Heart left ventricle (tissue), 16 donors: ENCODE data around the gene ANKRD33. TPM values are rescaled to one million over a fixed set of nuclear protein-coding genes. Genes with fewer than 3 reads are reported as not detected.

Source experiments
- ATAC-seq, 4 donors: fragments of 200-7000 bp; cut with Tn5 transposase; one replicate each; pipeline ENCODE4 v1.9.1; 2020 to 2022; ENCODE audit warnings: moderate library complexity in 4 of 4, mild to moderate bottlenecking in 3 of 4, moderate number of reproducible peaks in 1 of 4
- DNase-seq, 5 donors: peaks; one replicate each; pipeline ENCODE4 v3.0.0-alpha.2; 2020
- H3K27ac ChIP-seq, 12 donors: fragments of 200-600 bp; sonication (generic) in 4 of 12; one replicate each; pipeline versions ENCODE4 v1.5.0 to v1.8.0; 2016 to 2022; ENCODE audit warnings: mild to moderate bottlenecking in 2 of 12
- H3K27me3 ChIP-seq, 9 donors: fragments of 200-600 bp; sonication (generic) in 2 of 9; one replicate each; pipeline versions ENCODE4 v1.5.1 to v1.8.0; 2016 to 2022; ENCODE audit warnings: mild to moderate bottlenecking in 3 of 9
- H3K36me3 ChIP-seq, 9 donors: fragments of 200-600 bp; sonication (generic) in 2 of 9; one replicate each; pipeline versions ENCODE4 v1.5.0 to v1.8.0; 2018 to 2022; ENCODE audit warnings: mild to moderate bottlenecking in 2 of 9
- H3K4me1 ChIP-seq, 12 donors: fragments of 200-600 bp; sonication (generic) in 4 of 12; one replicate each; pipeline versions ENCODE4 v1.5.0 to v1.8.0; 2016 to 2022; ENCODE audit warnings: mild to moderate bottlenecking in 3 of 12
- H3K4me3 ChIP-seq, 12 donors: fragments of 200-600 bp; sonication (generic) in 4 of 12; one replicate each; pipeline versions ENCODE4 v1.5.0 to v1.8.0; 2017 to 2022; ENCODE audit warnings: mild to moderate bottlenecking in 9 of 12, moderate library complexity in 4 of 12
- H3K9me3 ChIP-seq, 12 donors: fragments of 200-600 bp; sonication (generic) in 4 of 12; one replicate each; pipeline versions ENCODE4 v1.5.0 to v1.8.0; 2016 to 2022; ENCODE audit warnings: mild to moderate bottlenecking in 1 of 12
- POLR2A ChIP-seq, 2 donors: fragments of 450-650 bp; IDR thresholded peaks; one replicate each; pipeline ENCODE4 v1.6.1; 2017; ENCODE audit warnings: antibody characterized with exemption in 2 of 2, mild to moderate bottlenecking in 2 of 2, moderate library complexity in 2 of 2
- WGBS, 4 donors: extraction: QIAGEN DNeasy Blood & Tissue Kit in 2 of 4; methylation state at CpG; one replicate each; pipeline versions ENCODE4 v1.1.5 to v1.1.7; 2013 to 2018; 5-methylcytosine and 5-hydroxymethylcytosine counted together
- intact Hi-C, 10 donors: fragments of 100-400 bp; cut with DNase I; formaldehyde crosslinking; loops; one replicate each; pipeline versions ENCODE4 v1.11.1 to v1.14.2; 2022
- polyA plus RNA-seq, 2 donors: library from polyadenylated mRNA; stranded (reverse); fragments of 200-250 nt; gene quantifications; one replicate each; pipeline ENCODE4 v1.2.3, GENCODE V29; 2013
- total RNA-seq, 9 donors: library from RNA; depleted of rRNA in 2 of 9; stranded (reverse); fragments of >200 nt in 2 of 9; fragmentation: NEBNext Ultra II Directional in 3 of 9; extraction: Animal tissue kit (Norgen Biotek cat#: 25700) in 3 of 9; gene quantifications; one replicate each; pipeline versions ENCODE4 v1.1.0 to v1.2.4, GENCODE V29; 2016 to 2023
- TF ChIP-seq, protein P1 (sequence below), 12 donors: fragments of 200-600 bp; sonication (generic) in 4 of 12; IDR thresholded peaks; one replicate each; pipeline versions ENCODE4 v1.5.0 to v1.8.0; 2018 to 2022; ENCODE audit warnings: antibody characterized with exemption in 12 of 12, mild to moderate bottlenecking in 5 of 12
- donor health status: ischemic (EF 13 %, LVEDD 7.1; RV severe dilation, severe dysfunction).
- donor health status: healthy with polysubstance abuse.
- donor health status: DM: no; HTN: yes; CAD: no.
- donor health status: DM: no; HTN: no; CAD: no.
- donor health status: ischemic (EF 25% LVEDD 6.9; RV normal size, moderate dysfunction).
- donor health status: ischemic (EF 25% LVEDD 5.7; RV mildly dilated, moderate dysfunction).
- donor health status: healthy.
- donor health status: DM: yes; HTN: yes; CAD: no.
- donor health status: ischemic (EF 35%, LVEDD 5.7; RV mildly dilated, moderate dysfunction).
- donor health status: nonischemic (EF 11% LVEDD 7.7; RV severe dilation, severe dysfunction).
- donor health status: DM: yes; HTN: yes; CAD: no.
- donor health status: PGD.
- donor health status: ischemic (EF 29% LVEDD 5.4; RV normal size, mild dysfunction).
- donor health status: nonischemic (EF 23%, LVEDD 6.1; RV moderate dilation, normal function).

Gene ANKRD33
- total and polyA plus RNA-seq, 11 donors, result not detected

DNA sequence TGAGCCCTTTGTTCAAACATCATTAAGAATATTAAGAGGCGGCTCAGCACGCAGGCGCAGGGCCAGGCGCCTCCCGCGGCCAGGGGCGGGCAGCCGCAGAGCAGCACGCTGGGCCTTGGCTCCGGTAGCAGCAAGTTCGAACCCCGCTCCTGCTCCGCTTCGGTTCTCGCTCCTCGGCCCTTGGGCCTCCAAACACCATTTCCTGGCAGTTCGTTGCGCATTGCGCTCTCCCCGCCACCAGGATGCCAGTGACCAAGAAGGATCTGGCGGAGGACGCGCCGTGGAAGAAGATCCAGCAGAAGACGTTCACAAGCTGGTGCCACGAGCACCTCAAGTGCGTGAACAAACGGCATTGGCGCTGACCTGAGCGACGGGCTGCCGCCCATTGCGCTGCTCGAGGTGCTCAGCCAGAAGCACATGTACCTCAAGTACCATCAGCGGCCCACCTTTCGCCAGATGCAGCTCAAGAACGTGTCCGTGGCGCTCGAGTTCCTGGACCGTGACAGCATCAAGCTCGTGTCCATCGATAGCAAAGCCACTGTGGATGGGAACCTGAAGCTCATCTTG lies 12.5 kb downstream of the ANKRD33 start:
- intact Hi-C loops, result loop anchor here in 1 of 10 donors (10.0 kb wide), 1 partner anchor 184 kb away; no protein-coding TSS in a partner anchor
- ATAC-seq, result no peak
- no peaks in the 10 kb centered on the region for H3K27me3 ChIP-seq
- H3K9me3 ChIP-seq, result peaks cover 0 to 3% (median 0%) of the 10 kb centered on the region in 12 donors
- peak in 1 of 5 donors; percentile 48 for DNase-seq
- H3K4me3 ChIP-seq, result no peak overlapping the region
- H3K4me1 ChIP-seq, result peaks cover 5 to 48% (median 37%) of the 10 kb centered on the region in 12 donors
- no peak overlapping the region for H3K27ac ChIP-seq
- H3K36me3 ChIP-seq, result no peaks in the 10 kb centered on the region
- no peak for TF ChIP-seq POLR2A (IDR thresholded peaks at IDR 0.05)
- TF ChIP-seq, protein P1, sequence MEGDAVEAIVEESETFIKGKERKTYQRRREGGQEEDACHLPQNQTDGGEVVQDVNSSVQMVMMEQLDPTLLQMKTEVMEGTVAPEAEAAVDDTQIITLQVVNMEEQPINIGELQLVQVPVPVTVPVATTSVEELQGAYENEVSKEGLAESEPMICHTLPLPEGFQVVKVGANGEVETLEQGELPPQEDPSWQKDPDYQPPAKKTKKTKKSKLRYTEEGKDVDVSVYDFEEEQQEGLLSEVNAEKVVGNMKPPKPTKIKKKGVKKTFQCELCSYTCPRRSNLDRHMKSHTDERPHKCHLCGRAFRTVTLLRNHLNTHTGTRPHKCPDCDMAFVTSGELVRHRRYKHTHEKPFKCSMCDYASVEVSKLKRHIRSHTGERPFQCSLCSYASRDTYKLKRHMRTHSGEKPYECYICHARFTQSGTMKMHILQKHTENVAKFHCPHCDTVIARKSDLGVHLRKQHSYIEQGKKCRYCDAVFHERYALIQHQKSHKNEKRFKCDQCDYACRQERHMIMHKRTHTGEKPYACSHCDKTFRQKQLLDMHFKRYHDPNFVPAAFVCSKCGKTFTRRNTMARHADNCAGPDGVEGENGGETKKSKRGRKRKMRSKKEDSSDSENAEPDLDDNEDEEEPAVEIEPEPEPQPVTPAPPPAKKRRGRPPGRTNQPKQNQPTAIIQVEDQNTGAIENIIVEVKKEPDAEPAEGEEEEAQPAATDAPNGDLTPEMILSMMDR (IDR thresholded peaks at IDR 0.05), result no peak
- WGBS, 4 donors, result 96 to 97% (median 97%) methylated on average over 35 to 43 of the region's 43 CpGs

DNA sequence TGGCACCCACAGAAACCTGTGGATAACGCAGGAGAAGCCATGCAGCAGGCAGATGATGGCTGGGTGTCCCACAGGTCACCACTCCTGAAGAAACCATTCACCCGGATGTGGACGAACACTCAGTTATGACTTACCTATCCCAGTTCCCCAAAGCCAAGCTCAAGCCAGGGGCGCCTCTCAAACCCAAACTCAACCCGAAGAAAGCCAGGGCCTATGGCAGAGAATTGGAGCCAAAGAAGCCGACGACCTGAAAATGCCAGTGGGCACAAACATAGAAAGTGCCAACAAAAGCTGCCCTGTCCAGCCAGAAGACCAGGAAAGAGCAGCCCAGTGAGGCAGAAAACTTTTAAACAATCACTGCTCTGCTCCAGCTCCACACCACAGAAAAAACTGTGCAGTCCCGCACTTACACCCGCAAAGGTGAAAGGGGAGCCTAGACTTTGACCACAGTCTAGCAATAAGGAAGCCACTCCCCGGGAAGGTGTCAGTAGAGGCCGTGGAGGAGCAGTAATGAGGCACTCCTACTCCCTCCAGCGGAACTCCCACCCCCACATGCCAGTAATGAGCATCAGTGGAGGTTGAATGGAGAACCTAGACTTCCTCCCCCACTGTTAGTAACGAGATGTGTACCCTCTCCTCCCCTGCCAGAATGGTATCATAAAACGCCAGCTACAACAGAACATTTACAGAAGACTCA lies 13.4 kb downstream of the ANKRD33 start:
- intact Hi-C loops, result loop anchor here in 1 of 10 donors (10.0 kb wide), 1 partner anchor 184 kb away; no protein-coding TSS in a partner anchor
- H3K36me3 ChIP-seq, result no peaks in the 10 kb centered on the region
- H3K9me3 ChIP-seq, result peaks cover 0 to 3% (median 0%) of the 10 kb centered on the region in 12 donors
- H3K4me3 ChIP-seq, result no peak overlapping the region
- WGBS, 4 donors, result 83 to 89% (median 86%) methylated on average over 14 of the region's 14 CpGs
- TF ChIP-seq, protein P1 (IDR thresholded peaks at IDR 0.05), result no peak
- TF ChIP-seq POLR2A (IDR thresholded peaks at IDR 0.05), result no peak
- H3K4me1 ChIP-seq, result peaks cover 5 to 51% (median 42%) of the 10 kb centered on the region in 12 donors
- DNase-seq, result peak in 1 of 5 donors; percentile 28
- H3K27ac ChIP-seq, result no peak overlapping the region
- no peak for ATAC-seq
- H3K27me3 ChIP-seq, result peaks cover 0 to 2% (median 0%) of the 10 kb centered on the region in 9 donors

DNA sequence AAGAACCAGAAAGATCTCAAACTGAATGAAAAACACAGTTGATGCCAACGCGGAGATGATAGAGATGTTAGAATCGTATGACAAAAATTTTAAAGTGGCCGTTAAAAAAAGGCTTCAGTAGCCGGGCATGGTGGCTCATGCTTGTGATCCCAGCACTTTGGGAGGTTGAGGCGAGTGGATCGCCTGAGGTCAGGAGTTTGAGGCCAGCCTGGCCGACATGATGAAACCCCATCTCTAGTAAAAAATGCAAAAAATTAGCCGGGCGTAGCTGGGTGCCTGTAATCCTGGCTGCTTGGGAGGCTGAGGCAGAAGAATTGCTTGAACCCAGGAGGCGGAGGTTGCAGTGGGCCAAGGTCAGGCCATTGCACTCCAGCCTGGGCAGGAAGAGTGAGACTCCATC lies 14.0 kb downstream of the ANKRD33 start:
- Histone ChIP-seq H3K9me3 (peaks cover 0 to 3% (median 0%) of the 10 kb centered on the region in 12 donors), H3K4me3 (no peak overlapping the region), H3K36me3 (no peaks in the 10 kb centered on the region), H3K27ac (no peak overlapping the region), H3K4me1 (peaks cover 2 to 51% (median 42%) of the 10 kb centered on the region in 12 donors), H3K27me3 (peaks cover 0 to 8% (median 0%) of the 10 kb centered on the region in 9 donors)
- TF ChIP-seq POLR2A (IDR thresholded peaks at IDR 0.05), result no peak
- TF ChIP-seq, protein P1 (IDR thresholded peaks at IDR 0.05), result no peak
- ATAC-seq (no peak), DNase-seq (no peak)
- 95 to 97% (median 96%) methylated on average over 11 of the region's 11 CpGs for WGBS, 4 donors
- intact Hi-C loops, result loop anchor here in 1 of 10 donors (10.0 kb wide), 1 partner anchor 183 kb away; no protein-coding TSS in a partner anchor

DNA sequence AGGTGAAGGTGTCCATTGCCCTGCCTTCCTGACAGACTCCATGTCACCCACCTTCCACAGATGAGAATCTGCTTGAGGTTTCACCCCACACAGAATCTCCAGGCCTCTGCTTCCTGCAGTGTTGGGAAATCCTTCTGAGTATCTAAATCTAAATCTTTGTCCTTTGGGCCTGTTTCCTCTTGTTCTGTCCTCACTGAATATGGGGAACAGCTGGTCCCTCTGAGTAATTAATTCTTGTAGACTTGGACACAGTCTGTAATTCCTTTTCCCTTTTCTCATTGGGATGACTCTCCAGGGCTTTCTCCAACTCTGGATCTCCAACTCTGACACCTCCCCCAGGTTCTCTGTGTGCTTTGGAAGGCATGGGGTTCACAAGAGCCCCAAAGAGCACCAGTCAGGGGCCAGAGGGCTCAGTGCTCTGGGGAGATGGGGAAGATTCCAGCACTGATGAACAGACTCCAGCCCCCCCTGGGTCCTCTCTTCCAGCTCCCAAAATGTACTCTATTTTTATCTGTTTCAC lies 17.1 kb downstream of the ANKRD33 start:
- Histone ChIP-seq H3K27ac (peak overlapping the region; percentile 87 to 98 (median 94)), H3K4me1 (peaks cover 0 to 56% (median 45%) of the 10 kb centered on the region in 12 donors), H3K4me3 (peak overlapping the region in 4 of 12 donors; percentile 15 to 69 (median 24)), H3K27me3 (peaks cover 0 to 22% (median 5%) of the 10 kb centered on the region in 9 donors), H3K9me3 (peaks cover 0 to 3% (median 0%) of the 10 kb centered on the region in 12 donors), H3K36me3 (no peaks in the 10 kb centered on the region)
- no peak for TF ChIP-seq POLR2A (IDR thresholded peaks at IDR 0.05)
- TF ChIP-seq, protein P1 (IDR thresholded peaks at IDR 0.05), result no peak
- peak; percentile 53 to 72 (median 60) for DNase-seq
- peak; percentile 62 to 79 (median 76) for ATAC-seq
- intact Hi-C loops, result loop anchor here in 2 of 10 donors (5.0 to 10.0 kb wide), 2 partner anchors 117 to 180 kb away; no protein-coding TSS in a partner anchor
